Mesenchymal stem cell (in vitro differentiated cells and primary cell): Measurements from ENCODE around the gene INTS2.

Source experiments
- DNase-seq: peaks from one replicate; pipeline ENCODE4 v3.0.0-alpha.2; 2013
- H2AFZ ChIP-seq: one replicate; pipeline ENCODE4 v1.6.1; 2013; ENCODE audit warnings: low read depth, mild to moderate bottlenecking, control low read depth, inconsistent platforms, low read length, moderate library complexity
- H2AK5ac ChIP-seq: 2 replicates; pipeline ENCODE4 v1.6.1; 2013; ENCODE audit warnings: low read length, moderate library complexity, mild to moderate bottlenecking, inconsistent platforms; ENCODE audit not compliant: severe bottlenecking
- H2BK120ac ChIP-seq: one replicate; pipeline ENCODE4 v1.6.1; 2013; ENCODE audit warnings: low read depth, mild to moderate bottlenecking, inconsistent platforms, low read length, moderate library complexity
- H2BK12ac ChIP-seq, 2 experiments: one replicate each; pipeline ENCODE4 v1.6.1; 2013; ENCODE audit warnings: inconsistent platforms in 2 of 2, low read length in 2 of 2, mild to moderate bottlenecking in 2 of 2, moderate library complexity in 2 of 2, control low read depth in 1 of 2
- H2BK15ac ChIP-seq: one replicate; pipeline ENCODE4 v1.6.1; 2013; ENCODE audit warnings: mild to moderate bottlenecking, low read depth, inconsistent platforms; ENCODE audit not compliant: poor library complexity, severe bottlenecking
- H2BK5ac ChIP-seq: 2 replicates; pipeline ENCODE4 v1.6.1; 2013; ENCODE audit warnings: low read depth, mild to moderate bottlenecking, low read length, control low read depth, inconsistent platforms; ENCODE audit not compliant: poor library complexity, severe bottlenecking
- H3K14ac ChIP-seq, 2 experiments: one replicate each; pipeline ENCODE4 v1.6.1; 2013; ENCODE audit warnings: inconsistent platforms in 2 of 2, low read length in 2 of 2, control low read depth in 1 of 2, mild to moderate bottlenecking in 1 of 2, moderate library complexity in 1 of 2
- H3K18ac ChIP-seq, 2 experiments: one replicate each; pipeline ENCODE4 v1.6.1; 2013; ENCODE audit warnings: inconsistent platforms in 2 of 2, low read length in 2 of 2, control low read depth in 1 of 2, low read depth in 1 of 2, mild to moderate bottlenecking in 1 of 2
- H3K23ac ChIP-seq, 2 experiments: one replicate each; pipeline ENCODE4 v1.6.1; 2013; ENCODE audit warnings: inconsistent platforms in 2 of 2, low read length in 2 of 2, mild to moderate bottlenecking in 2 of 2, moderate library complexity in 2 of 2, control low read depth in 1 of 2
- H3K27ac ChIP-seq: 2 replicates; pipeline ENCODE4 v1.5.1; 2013; ENCODE audit warnings: mild to moderate bottlenecking, moderate library complexity, low read length, control low read depth, inconsistent platforms; ENCODE audit not compliant: poor library complexity, severe bottlenecking
- H3K27me3 ChIP-seq, 2 experiments: 2 replicates each; pipeline versions ENCODE4 v1.6.1 to v1.7.0; 2013; ENCODE audit warnings: low read length in 2 of 2, mild to moderate bottlenecking in 2 of 2, moderate library complexity in 2 of 2, control low read depth in 1 of 2, inconsistent platforms in 1 of 2; ENCODE audit not compliant: control insufficient read depth in 1 of 2, insufficient read depth in 1 of 2
- H3K36me3 ChIP-seq, 2 experiments: 2 replicates each; pipeline versions ENCODE4 v1.6.1 to v1.7.0; 2013; ENCODE audit warnings: low read length in 2 of 2, control low read depth in 1 of 2, inconsistent platforms in 1 of 2, low read depth in 1 of 2, mild to moderate bottlenecking in 1 of 2; ENCODE audit not compliant: insufficient read depth in 2 of 2, control insufficient read depth in 1 of 2
- H3K4ac ChIP-seq, 2 experiments: one replicate each; pipeline ENCODE4 v1.6.1; 2013; ENCODE audit warnings: inconsistent platforms in 2 of 2, low read length in 2 of 2, mild to moderate bottlenecking in 2 of 2, moderate library complexity in 2 of 2, control low read depth in 1 of 2, low read depth in 1 of 2
- H3K4me1 ChIP-seq: 2 replicates; pipeline ENCODE4 v1.6.1; 2013; ENCODE audit warnings: low read depth, low read length, control low read depth; ENCODE audit not compliant: control insufficient read depth, insufficient read depth
- H3K4me2 ChIP-seq: 2 replicates; pipeline ENCODE4 v1.6.1; 2013; ENCODE audit warnings: low read length, mild to moderate bottlenecking, inconsistent platforms; ENCODE audit not compliant: poor library complexity, severe bottlenecking
- H3K4me3 ChIP-seq, 2 experiments: 2 replicates each; pipeline versions ENCODE4 v1.5.1 to v1.7.0; 2013; ENCODE audit warnings: low read length in 2 of 2, mild to moderate bottlenecking in 2 of 2, control low read depth in 1 of 2, low read depth in 1 of 2; ENCODE audit not compliant: insufficient read depth in 1 of 2
- H3K79me1 ChIP-seq: replicated peaks from 2 replicates; pipeline ENCODE4 v1.6.1; 2013; ENCODE audit warnings: mild to moderate bottlenecking, control low read depth, low read length, inconsistent platforms; ENCODE audit not compliant: poor library complexity, severe bottlenecking
- H3K9ac ChIP-seq: 2 replicates; pipeline ENCODE4 v1.7.0; 2013; ENCODE audit warnings: mild to moderate bottlenecking, low read length, moderate library complexity
- H3K9me3 ChIP-seq: 2 replicates; pipeline ENCODE4 v1.7.0; 2013; ENCODE audit warnings: mild to moderate bottlenecking, low read length; ENCODE audit not compliant: control insufficient read depth
- H4K8ac ChIP-seq: one replicate; pipeline ENCODE4 v1.6.1; 2013; ENCODE audit warnings: inconsistent platforms, mild to moderate bottlenecking, low read length, moderate library complexity
- H4K91ac ChIP-seq: one replicate; pipeline ENCODE4 v1.6.1; 2013; ENCODE audit warnings: mild to moderate bottlenecking, low read length, inconsistent platforms
- WGBS: methylation state at CpG from one replicate; pipeline ENCODE4 v1.1.7; 2013; ENCODE audit warnings: mixed read lengths; 5-methylcytosine and 5-hydroxymethylcytosine counted together

The INTS2 gene

GRCh38 chr17:61955619-61956018, 27.8 kb upstream of the INTS2 start:
- WGBS = 100% methylated on average over 2 of the region's 4 CpGs
- Histone ChIP-seq H3K27me3 (no peaks in the 10 kb centered on the region), H2BK15ac (no peak overlapping the region), H4K8ac (no peak overlapping the region), H3K18ac (no peak overlapping the region), H3K36me3 (peaks cover 26 to 75% of the 10 kb centered on the region in 2 experiments), H3K27ac (no peak overlapping the region), H3K79me1 (peaks cover 21% of the 10 kb centered on the region), H3K9me3 (no peaks in the 10 kb centered on the region), H2BK120ac (no peak overlapping the region), H3K4ac (no peak overlapping the region), H4K91ac (no peak overlapping the region), H3K23ac (no peak overlapping the region), H2BK12ac (no peak overlapping the region), H3K9ac (no peak overlapping the region), H3K4me1 (no peaks in the 10 kb centered on the region), H2BK5ac (no peak overlapping the region), H3K14ac (no peak overlapping the region), H3K4me2 (no peak overlapping the region), H2AK5ac (no peak overlapping the region), H3K4me3 (no peak overlapping the region), H2AFZ (no peak overlapping the region)
- no peak for DNase-seq

GRCh38 chr17:61947367-61948078, 19.7 kb upstream of the INTS2 start:
- H3K4me2 ChIP-seq = no peak overlapping the region
- no peak overlapping the region for H3K18ac ChIP-seq
- no peak overlapping the region for H2BK15ac ChIP-seq
- H2AFZ ChIP-seq = no peak overlapping the region
- H3K27ac ChIP-seq = no peak overlapping the region
- no peaks in the 10 kb centered on the region for H3K9me3 ChIP-seq
- H3K9ac ChIP-seq = no peak overlapping the region
- WGBS = 94% methylated on average over 3 of the region's 3 CpGs
- peaks cover 12 to 98% of the 10 kb centered on the region in 2 experiments for H3K36me3 ChIP-seq
- H2BK120ac ChIP-seq = no peak overlapping the region
- H3K23ac ChIP-seq = no peak overlapping the region
- no peaks in the 10 kb centered on the region for H3K27me3 ChIP-seq
- H3K79me1 ChIP-seq = peaks cover 7% of the 10 kb centered on the region
- no peak overlapping the region for H3K14ac ChIP-seq
- no peak overlapping the region for H2BK5ac ChIP-seq
- DNase-seq = no peak
- no peak overlapping the region for H4K8ac ChIP-seq
- no peaks in the 10 kb centered on the region for H3K4me1 ChIP-seq
- H3K4me3 ChIP-seq = no peak overlapping the region
- H4K91ac ChIP-seq = no peak overlapping the region
- H2AK5ac ChIP-seq = no peak overlapping the region
- H2BK12ac ChIP-seq = no peak overlapping the region
- no peak overlapping the region for H3K4ac ChIP-seq

- no peak overlapping the region for H2BK5ac ChIP-seq
- H3K9ac ChIP-seq = no peak overlapping the region
- H3K23ac ChIP-seq = no peak overlapping the region
- no peak overlapping the region for H4K8ac ChIP-seq
- H3K27me3 ChIP-seq = no peaks in the 10 kb centered on the region
- H2BK15ac ChIP-seq = no peak overlapping the region
- H3K4me3 ChIP-seq = no peak overlapping the region
- no peak overlapping the region for H2AK5ac ChIP-seq
- peaks cover 7% of the 10 kb centered on the region for H3K79me1 ChIP-seq
- H3K4me2 ChIP-seq = no peak overlapping the region
- no peak overlapping the region for H3K27ac ChIP-seq
- H3K4ac ChIP-seq = no peak overlapping the region
- H2AFZ ChIP-seq = no peak overlapping the region
- no peak overlapping the region for H3K18ac ChIP-seq
- no peak overlapping the region for H4K91ac ChIP-seq
- WGBS = 84% methylated on average over 2 of the region's 2 CpGs
- H3K9me3 ChIP-seq = no peaks in the 10 kb centered on the region
- H3K4me1 ChIP-seq = no peaks in the 10 kb centered on the region
- peaks cover 14 to 93% of the 10 kb centered on the region in 2 experiments for H3K36me3 ChIP-seq
- no peak overlapping the region for H2BK12ac ChIP-seq
- no peak for DNase-seq
- no peak overlapping the region for H2BK120ac ChIP-seq
- H3K14ac ChIP-seq = no peak overlapping the region
These were observed 18.6 kb upstream of the INTS2 start for GRCh38 chr17:61946359-61946758.

GRCh38 chr17:61943117-61943516, 15.3 kb upstream of the INTS2 start:
- no peak overlapping the region for H4K8ac ChIP-seq

More at GRCh38 chr17:61943117-61943516, 15.3 kb upstream of the INTS2 start:
- H3K14ac ChIP-seq = no peak overlapping the region
- DNase-seq = no peak
- H3K27ac ChIP-seq = no peak overlapping the region
- H3K9ac ChIP-seq = no peak overlapping the region
- no peak overlapping the region for H2BK120ac ChIP-seq
- H3K27me3 ChIP-seq = no peaks in the 10 kb centered on the region
- no peak overlapping the region for H2BK5ac ChIP-seq
- no peak overlapping the region for H2BK12ac ChIP-seq
- H3K4ac ChIP-seq = no peak overlapping the region
- H2BK15ac ChIP-seq = no peak overlapping the region
- no peaks in the 10 kb centered on the region for H3K9me3 ChIP-seq
- H3K4me2 ChIP-seq = no peak overlapping the region
- H2AFZ ChIP-seq = no peak overlapping the region
- H3K18ac ChIP-seq = no peak overlapping the region
- H3K79me1 ChIP-seq = peaks cover 5% of the 10 kb centered on the region
- H4K91ac ChIP-seq = no peak overlapping the region
- no CpG with 5 or more reads among the region's 1 CpG for WGBS
- no peaks in the 10 kb centered on the region for H3K4me1 ChIP-seq
- no peak overlapping the region for H3K4me3 ChIP-seq
- no peak overlapping the region for H2AK5ac ChIP-seq
- H3K23ac ChIP-seq = no peak overlapping the region
- H3K36me3 ChIP-seq = peaks cover 6 to 73% of the 10 kb centered on the region in 2 experiments
